ENCODE results near the gene ZG16B.

ZG16B gene

DNA sequence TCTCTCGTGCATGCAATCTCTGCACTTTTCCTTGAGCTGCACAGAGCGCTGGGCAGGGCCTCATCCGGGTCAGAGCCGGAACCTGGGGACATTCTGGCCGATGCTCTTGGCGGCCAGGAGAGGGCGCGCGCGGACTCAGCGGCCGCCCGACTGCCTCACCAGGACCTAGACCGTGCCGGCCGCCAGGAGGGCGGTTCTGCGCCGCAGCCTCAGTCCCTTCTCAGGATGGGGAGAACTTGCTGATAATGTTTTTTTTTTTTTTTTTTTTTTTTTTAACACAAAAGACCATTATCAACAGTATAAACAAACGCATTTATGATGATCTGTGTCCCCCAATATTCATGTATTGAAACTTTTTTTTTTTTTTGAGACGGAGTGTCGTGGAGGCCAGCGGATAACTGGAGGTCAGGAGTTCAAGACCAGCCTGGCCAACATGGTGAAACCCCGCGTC, 44.8 kb downstream of the ZG16B start:
- no peak overlapping the region for H3K9ac ChIP-seq (ENCODE audit: low read depth, low read length, poor library complexity, severe bottlenecking)
- TF ChIP-seq, protein P1, sequence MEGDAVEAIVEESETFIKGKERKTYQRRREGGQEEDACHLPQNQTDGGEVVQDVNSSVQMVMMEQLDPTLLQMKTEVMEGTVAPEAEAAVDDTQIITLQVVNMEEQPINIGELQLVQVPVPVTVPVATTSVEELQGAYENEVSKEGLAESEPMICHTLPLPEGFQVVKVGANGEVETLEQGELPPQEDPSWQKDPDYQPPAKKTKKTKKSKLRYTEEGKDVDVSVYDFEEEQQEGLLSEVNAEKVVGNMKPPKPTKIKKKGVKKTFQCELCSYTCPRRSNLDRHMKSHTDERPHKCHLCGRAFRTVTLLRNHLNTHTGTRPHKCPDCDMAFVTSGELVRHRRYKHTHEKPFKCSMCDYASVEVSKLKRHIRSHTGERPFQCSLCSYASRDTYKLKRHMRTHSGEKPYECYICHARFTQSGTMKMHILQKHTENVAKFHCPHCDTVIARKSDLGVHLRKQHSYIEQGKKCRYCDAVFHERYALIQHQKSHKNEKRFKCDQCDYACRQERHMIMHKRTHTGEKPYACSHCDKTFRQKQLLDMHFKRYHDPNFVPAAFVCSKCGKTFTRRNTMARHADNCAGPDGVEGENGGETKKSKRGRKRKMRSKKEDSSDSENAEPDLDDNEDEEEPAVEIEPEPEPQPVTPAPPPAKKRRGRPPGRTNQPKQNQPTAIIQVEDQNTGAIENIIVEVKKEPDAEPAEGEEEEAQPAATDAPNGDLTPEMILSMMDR (conservative IDR thresholded peaks at IDR 0.05; ENCODE audit: low read length): peak; percentile 65
- TF ChIP-seq EZH2phosphoT487 (IDR thresholded peaks at IDR 0.05; ENCODE audit: borderline replicate concordance): no peak
- no peaks in the 10 kb centered on the region for H4K20me1 ChIP-seq (ENCODE audit: insufficient read depth, low read length, poor library complexity, severe bottlenecking)
- no peaks in the 10 kb centered on the region for H3K79me2 ChIP-seq (ENCODE audit: insufficient read depth, low read length)
- no peaks in the 10 kb centered on the region for H3K27me3 ChIP-seq (ENCODE audit: insufficient read depth, low read length, poor library complexity, severe bottlenecking)
- no peaks in the 10 kb centered on the region for H3K4me1 ChIP-seq (ENCODE audit: insufficient read depth, low read length, poor library complexity, severe bottlenecking)
- no peaks in the 10 kb centered on the region for H3K9me2 ChIP-seq (replicated peaks; ENCODE audit: low read depth, low read length)
- H2AFZ ChIP-seq (ENCODE audit: low read length): no peak overlapping the region
- no peaks in the 10 kb centered on the region for H3F3A ChIP-seq (ENCODE audit: low read depth)
- H3K9me3 ChIP-seq (ENCODE audit: insufficient read depth, low read depth, low read length): no peaks in the 10 kb centered on the region
- no peak overlapping the region for H3K4me2 ChIP-seq (ENCODE audit: low read depth, low read length, poor library complexity, severe bottlenecking)
- no peak overlapping the region for H3K4me3 ChIP-seq (ENCODE audit: low read length, poor library complexity, severe bottlenecking)
- no peaks in the 10 kb centered on the region for H3K36me3 ChIP-seq (ENCODE audit: insufficient read depth, low read length)

DNA sequence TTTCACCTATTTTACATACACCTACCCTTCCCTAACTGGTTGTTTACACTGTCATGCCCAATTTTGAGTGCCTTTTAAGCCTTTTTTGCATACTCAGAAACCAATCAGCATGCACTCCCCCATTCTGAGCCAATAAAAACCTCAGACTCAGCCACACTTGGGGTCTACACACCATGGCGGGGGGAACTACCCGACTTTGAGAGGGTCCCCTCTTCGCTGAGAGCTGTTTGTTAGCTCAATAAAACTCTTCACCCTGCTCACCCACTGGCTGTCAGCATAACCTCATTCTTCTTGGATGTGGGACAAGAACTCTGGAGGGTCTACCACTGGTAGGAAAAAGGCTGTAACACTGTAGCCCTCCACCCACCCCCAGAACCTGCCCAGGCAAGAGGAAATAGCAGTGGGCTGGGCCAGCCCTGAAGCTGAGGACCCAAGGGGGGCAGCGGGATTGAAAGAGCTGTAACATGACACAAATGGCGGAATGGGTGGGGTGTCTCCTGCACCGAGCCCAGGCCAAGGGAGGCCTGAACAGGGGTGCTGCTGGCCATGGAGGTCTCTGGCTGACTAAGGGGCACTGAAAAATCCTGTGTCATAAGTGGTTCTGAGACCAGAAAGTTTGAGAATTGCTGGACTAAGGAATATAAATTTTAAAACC, 49.9 kb downstream of the ZG16B start:
- H3K4me3 ChIP-seq (ENCODE audit: low read length, poor library complexity, severe bottlenecking): no peak overlapping the region
- peaks cover 4% of the 10 kb centered on the region; the same call in 1 of the 2 replicates for H3K79me2 ChIP-seq (ENCODE audit: insufficient read depth, low read length)
- H4K20me1 ChIP-seq (ENCODE audit: insufficient read depth, low read length, poor library complexity, severe bottlenecking): no peaks in the 10 kb centered on the region
- H2AFZ ChIP-seq (ENCODE audit: low read length): no peak overlapping the region
- no peaks in the 10 kb centered on the region for H3K27me3 ChIP-seq (ENCODE audit: insufficient read depth, low read length, poor library complexity, severe bottlenecking)
- H3K9me2 ChIP-seq (replicated peaks; ENCODE audit: low read depth, low read length): no peaks in the 10 kb centered on the region
- H3K4me1 ChIP-seq (ENCODE audit: insufficient read depth, low read length, poor library complexity, severe bottlenecking): peaks cover 3% of the 10 kb centered on the region
- no peak for TF ChIP-seq EZH2phosphoT487 (IDR thresholded peaks at IDR 0.05; ENCODE audit: borderline replicate concordance)
- TF ChIP-seq, protein P1 (conservative IDR thresholded peaks at IDR 0.05; ENCODE audit: low read length): no peak
- H3K9ac ChIP-seq (ENCODE audit: low read depth, low read length, poor library complexity, severe bottlenecking): no peak overlapping the region
- no peak overlapping the region for H3K4me2 ChIP-seq (ENCODE audit: low read depth, low read length, poor library complexity, severe bottlenecking)
- H3K36me3 ChIP-seq (ENCODE audit: insufficient read depth, low read length): no peaks in the 10 kb centered on the region
- no peaks in the 10 kb centered on the region for H3K9me3 ChIP-seq (ENCODE audit: insufficient read depth, low read depth, low read length)
- no peaks in the 10 kb centered on the region for H3F3A ChIP-seq (ENCODE audit: low read depth)

All from Loucy (cell line).